Right forelimb (tissue), 1 donor: ENCODE results near the gene ARHGAP24.
A peak's percentile ranks its signal among the peaks of the same experiment; 100 is the strongest.

ENCODE experiments used
- DNase-seq: peaks from one replicate; pipeline ENCODE4 v3.0.0-alpha.2; 2018

ARHGAP24 gene

GRCh38 chr4:85474818-85475630 is at the start of gene ARHGAP24:
Gene ARHGAP24, plus strand, starts transcription at chr4:85475150.
- peak; percentile 86 for DNase-seq

- no peak for DNase-seq
Measured at GRCh38 chr4:85426366-85426765, 48.6 kb upstream of the ARHGAP24 start.

- no peak for DNase-seq
Measured at GRCh38 chr4:85427123-85427522, 47.8 kb upstream of the ARHGAP24 start.

GRCh38 chr4:85430226-85430625 is 44.7 kb upstream of the ARHGAP24 start:
- no peak for DNase-seq

GRCh38 chr4:85430697-85431096 is 44.3 kb upstream of the ARHGAP24 start:
- no peak for DNase-seq

GRCh38 chr4:85431156-85431555 is 43.8 kb upstream of the ARHGAP24 start:
- DNase-seq, result no peak

GRCh38 chr4:85431881-85432485 is 43.0 kb upstream of the ARHGAP24 start:
- DNase-seq, result no peak

GRCh38 chr4:85445050-85445639 is 29.8 kb upstream of the ARHGAP24 start:
- no peak for DNase-seq

- no peak for DNase-seq
Measured at GRCh38 chr4:85446141-85446861, 28.6 kb upstream of the ARHGAP24 start.

GRCh38 chr4:85448906-85449890 is 25.8 kb upstream of the ARHGAP24 start:
- no peak for DNase-seq

- DNase-seq, result no peak
Measured at GRCh38 chr4:85452058-85452731, 22.8 kb upstream of the ARHGAP24 start.

GRCh38 chr4:85455942-85456341 is 19.0 kb upstream of the ARHGAP24 start:
- no peak for DNase-seq

- DNase-seq, result no peak
Measured at GRCh38 chr4:85457752-85458467, 17.0 kb upstream of the ARHGAP24 start.

GRCh38 chr4:85459736-85460135 is 15.2 kb upstream of the ARHGAP24 start:
- DNase-seq, result no peak

- DNase-seq, result no peak
Measured at GRCh38 chr4:85474356-85474755, 594 bp upstream of the ARHGAP24 start.

GRCh38 chr4:85475631-85476233 is 782 bp downstream of the ARHGAP24 start:
- peak; percentile 76 for DNase-seq

- no peak for DNase-seq
Measured at GRCh38 chr4:85476381-85476780, 1.4 kb downstream of the ARHGAP24 start.

- DNase-seq, result no peak
Measured at GRCh38 chr4:85477534-85477933, 2.6 kb downstream of the ARHGAP24 start.

- DNase-seq, result no peak
Measured at GRCh38 chr4:85478576-85478975, 3.6 kb downstream of the ARHGAP24 start.

- DNase-seq, result no peak
Measured at GRCh38 chr4:85482010-85482738, 7.2 kb downstream of the ARHGAP24 start.
